HepG2 (cell line): ENCODE data around the gene CD9. TPM values are rescaled to one million over a fixed set of nuclear protein-coding genes. Genes with fewer than 3 reads are reported as not detected.

Experiments used
- CC2D1A ChIP-seq: sonication (generic); formaldehyde crosslinking; IDR thresholded peaks from 2 replicates; pipeline ENCODE4 v1.8.1; 2023; ENCODE audit warnings: mild to moderate bottlenecking, missing genetic modification reagents
- DNMT3B ChIP-seq: conservative IDR thresholded peaks from 2 replicates; pipeline ENCODE4 v1.6.1; 2016; ENCODE audit warnings: missing biosample characterization, control low read depth
- FOSL2 ChIP-seq: sonication (generic); formaldehyde crosslinking; IDR thresholded peaks from 2 replicates; pipeline ENCODE4 v1.4.0; 2020; ENCODE audit warnings: missing genetic modification reagents
- HOXA3 ChIP-seq: sonication (generic); formaldehyde crosslinking; IDR thresholded peaks from 2 replicates; pipeline ENCODE4 v1.5.0; 2020; ENCODE audit warnings: missing genetic modification reagents
- JARID2 ChIP-seq: sonication (generic); formaldehyde crosslinking; IDR thresholded peaks from 2 replicates; pipeline ENCODE4 v1.8.1; 2023; ENCODE audit warnings: missing genetic modification reagents, inconsistent platforms; ENCODE audit not compliant: insufficient replicate concordance
- MED8 ChIP-seq: sonication (generic); formaldehyde crosslinking; IDR thresholded peaks from 2 replicates; pipeline ENCODE4 v1.8.1; 2023; ENCODE audit warnings: mild to moderate bottlenecking, missing genetic modification reagents; ENCODE audit not compliant: insufficient replicate concordance
- PPARG ChIP-seq: conservative IDR thresholded peaks from 2 replicates; pipeline ENCODE4 v1.6.1; 2016; ENCODE audit warnings: missing biosample characterization, missing genetic modification reagents
- RFXAP ChIP-seq: sonication (generic); formaldehyde crosslinking; IDR thresholded peaks from 2 replicates; pipeline ENCODE4 v1.4.0; 2020; ENCODE audit warnings: missing genetic modification reagents, borderline replicate concordance
- SALL1 ChIP-seq: sonication (generic); formaldehyde crosslinking; IDR thresholded peaks from 2 replicates; pipeline ENCODE4 v1.8.0; 2022; ENCODE audit warnings: mild to moderate bottlenecking, missing genetic modification reagents
- SNAPC2 ChIP-seq: sonication (generic); formaldehyde crosslinking; IDR thresholded peaks from 2 replicates; pipeline ENCODE4 v1.8.1; 2022; ENCODE audit warnings: mild to moderate bottlenecking, missing genetic modification reagents
- SNAPC4 ChIP-seq: sonication (generic); formaldehyde crosslinking; IDR thresholded peaks from 2 replicates; pipeline ENCODE4 v1.4.0; 2020; ENCODE audit warnings: mild to moderate bottlenecking, missing genetic modification reagents
- SRSF4 ChIP-seq: fragments of 200-400 bp; formaldehyde crosslinking; IDR thresholded peaks from one replicate; pipeline ENCODE4 v1.6.1; 2018; ENCODE audit warnings: mild to moderate bottlenecking, low read depth, low read length, moderate library complexity; ENCODE audit not compliant: poor library complexity, severe bottlenecking
- TAF15 ChIP-seq: fragments of 200-400 bp; formaldehyde crosslinking; IDR thresholded peaks from one replicate; pipeline ENCODE4 v1.6.1; 2018; ENCODE audit warnings: mild to moderate bottlenecking, low read depth, low read length; ENCODE audit not compliant: poor library complexity, severe bottlenecking
- TBX2 ChIP-seq: sonication (generic); formaldehyde crosslinking; IDR thresholded peaks from 2 replicates; pipeline ENCODE4 v1.5.0; 2020; ENCODE audit warnings: missing genetic modification reagents, mild to moderate bottlenecking, borderline replicate concordance
- TRIM24 ChIP-seq: sonication (generic); formaldehyde crosslinking; IDR thresholded peaks from 2 replicates; pipeline ENCODE4 v1.8.0; 2022; ENCODE audit warnings: mild to moderate bottlenecking, missing genetic modification reagents
- ZBTB34 ChIP-seq: sonication (generic); formaldehyde crosslinking; IDR thresholded peaks from 2 replicates; pipeline ENCODE4 v1.8.0; 2022; ENCODE audit warnings: mild to moderate bottlenecking, missing genetic modification reagents
- ZNF280B ChIP-seq: sonication (generic); formaldehyde crosslinking; IDR thresholded peaks from 2 replicates; pipeline ENCODE4 v1.5.0; 2020; ENCODE audit warnings: missing genetic modification reagents, mild to moderate bottlenecking, borderline replicate concordance
- ZNF503 ChIP-seq: sonication (generic); formaldehyde crosslinking; IDR thresholded peaks from 2 replicates; pipeline ENCODE4 v1.4.0; 2020; ENCODE audit warnings: missing genetic modification reagents
- ZNF891 ChIP-seq: sonication (generic); formaldehyde crosslinking; IDR thresholded peaks from 2 replicates; pipeline ENCODE4 v1.5.0; 2020; ENCODE audit warnings: mild to moderate bottlenecking, missing genetic modification reagents
- polyA plus RNA-seq, 8 experiments: library from polyadenylated mRNA; depleted of rRNA in 3 of 8; stranded (reverse) in 7 of 8; unstranded in 1 of 8; fragments of >200 nt; fragmentation: Illumina TruSeq in 4 of 8; extraction: Trizol in 4 of 8; gene quantifications; 2 replicates each; pipeline versions ENCODE4 v1.2.1 to v1.2.3, GENCODE V29; 2011 to 2016; ENCODE audit warnings: low read depth in 4 of 8, missing spikeins in 1 of 8, mixed read lengths in 1 of 8; ENCODE audit not compliant: insufficient read depth in 1 of 8
- total RNA-seq, 5 experiments: library from RNA; depleted of rRNA; stranded (reverse); fragments of >200 nt; fragmentation: Illumina TruSeq; extraction: Trizol; gene quantifications; 2 replicates each; pipeline ENCODE4 v1.2.3, GENCODE V29; 2016; ENCODE audit warnings: low read depth in 1 of 5

Gene CD9
- total and polyA plus RNA-seq, 2 of the 13 experiments (the other 11 are each of a cell fraction or from before 2014, with no cell fraction given), result 5.8 to 38.3 TPM

GRCh38 chr12:6230321-6231110 is 30.3 kb downstream of the CD9 start (continued):
- TF ChIP-seq TRIM24 (peak; percentile 68), FOSL2 (CRISPR knock-in tag) (peak; percentile 68), ZNF280B (CRISPR knock-in tag) (peak; percentile 74; the same call in 1 of the 2 replicates), SNAPC2 (CRISPR knock-in tag) (no peak), TBX2 (CRISPR knock-in tag) (peak; percentile 44; the same call in 1 of the 2 replicates), HOXA3 (CRISPR knock-in tag) (peak; percentile 58; the same call in 1 of the 2 replicates), DNMT3B (CRISPR knock-in tag) (0 out of 2 replicates have a peak, but pooled peaks have one; percentile 72), MED8 (peak; percentile 61), SALL1 (CRISPR knock-in tag) (peak; percentile 75), SNAPC4 (CRISPR knock-in tag) (0 out of 2 replicates have a peak, but pooled peaks have one; percentile 48), ZNF891 (CRISPR knock-in tag) (no peak), SRSF4 (no peak), TAF15 (no peak), JARID2 (CRISPR knock-in tag) (no peak), CC2D1A (CRISPR knock-in tag) (0 out of 2 replicates have a peak, but pooled peaks have one; percentile 16), ZNF503 (no peak), PPARG (CRISPR knock-in tag) (peak; percentile 79), RFXAP (CRISPR knock-in tag) (no peak), ZBTB34 (CRISPR knock-in tag) (0 out of 2 replicates have a peak, but pooled peaks have one; percentile 54)
